Measurements from ENCODE around the gene TSPAN15. TPM values are rescaled to one million over a fixed set of nuclear protein-coding genes. Genes with fewer than 3 reads are reported as not detected.

Gene TSPAN15
- polyA plus RNA-seq, 1 donor (not counting 4 experiments of a cell fraction or from before 2014, with no cell fraction given): 2.1 TPM

DNA sequence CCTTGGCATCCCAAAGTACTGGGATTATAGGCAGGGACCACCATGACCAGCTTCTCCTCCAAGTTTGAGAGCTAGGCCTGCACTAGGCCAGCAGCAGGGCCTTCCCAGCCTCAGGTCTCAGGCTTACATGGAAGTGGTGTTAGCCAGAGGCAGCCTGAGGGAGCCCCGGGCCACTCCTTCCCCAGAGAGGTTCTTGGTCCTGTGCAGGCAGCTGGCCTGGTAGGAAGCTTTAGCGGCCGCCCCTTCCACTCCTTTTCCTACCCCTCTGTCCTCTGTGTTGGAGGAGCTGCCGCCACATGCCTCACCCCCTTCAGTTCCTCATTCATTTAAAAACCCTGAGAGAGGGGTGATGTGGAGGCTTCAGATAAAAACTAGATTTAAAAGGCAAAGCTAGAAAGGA is 40.3 kb downstream of the TSPAN15 start:
- H3K9me1 ChIP-seq (ENCODE audit: control insufficient read depth, extremely low read depth, insufficient read depth, low read length): no peaks in the 10 kb centered on the region
- peaks cover 10% of the 10 kb centered on the region for H3K4me1 ChIP-seq (ENCODE audit: control insufficient read depth, extremely low read depth, insufficient read depth, low read length)
- dilution Hi-C loops (cut with MboI; ENCODE audit: extremely low pct_ligation_motif_present, low sequenced_read_pairs): no loop called here
- H3K4me2 ChIP-seq (ENCODE audit: control insufficient read depth, extremely low read depth, insufficient read depth, low read depth, low read length): no peak overlapping the region
- no peak overlapping the region for H3K4me3 ChIP-seq (ENCODE audit: control insufficient read depth in 2 of 3, extremely low read depth in 1 of 3, insufficient read depth in 2 of 3, low read depth in 1 of 3, low read length in 3 of 3)
- H3K36me3 ChIP-seq (ENCODE audit: control insufficient read depth in 2 of 2, extremely low read depth in 1 of 2, insufficient read depth in 2 of 2, low read length in 2 of 2): no peaks in the 10 kb centered on the region
- no peaks in the 10 kb centered on the region for H4K20me1 ChIP-seq (ENCODE audit: control insufficient read depth, extremely low read depth, insufficient read depth, low read length)
- H3K27ac ChIP-seq (ENCODE audit: control insufficient read depth, insufficient read depth, low read length): no peak overlapping the region
- H3K79me2 ChIP-seq (ENCODE audit: control insufficient read depth, insufficient read depth, low read length): no peaks in the 10 kb centered on the region
- H3K9me3 ChIP-seq (ENCODE audit: control insufficient read depth, low read depth, low read length): peaks cover 1% of the 10 kb centered on the region
- no peak overlapping the region for H2AFZ ChIP-seq (ENCODE audit: control insufficient read depth, low read length)
- TF ChIP-seq EZH2 (IDR thresholded peaks at IDR 0.05; ENCODE audit: low read length): no peak
- TF ChIP-seq, protein P1, sequence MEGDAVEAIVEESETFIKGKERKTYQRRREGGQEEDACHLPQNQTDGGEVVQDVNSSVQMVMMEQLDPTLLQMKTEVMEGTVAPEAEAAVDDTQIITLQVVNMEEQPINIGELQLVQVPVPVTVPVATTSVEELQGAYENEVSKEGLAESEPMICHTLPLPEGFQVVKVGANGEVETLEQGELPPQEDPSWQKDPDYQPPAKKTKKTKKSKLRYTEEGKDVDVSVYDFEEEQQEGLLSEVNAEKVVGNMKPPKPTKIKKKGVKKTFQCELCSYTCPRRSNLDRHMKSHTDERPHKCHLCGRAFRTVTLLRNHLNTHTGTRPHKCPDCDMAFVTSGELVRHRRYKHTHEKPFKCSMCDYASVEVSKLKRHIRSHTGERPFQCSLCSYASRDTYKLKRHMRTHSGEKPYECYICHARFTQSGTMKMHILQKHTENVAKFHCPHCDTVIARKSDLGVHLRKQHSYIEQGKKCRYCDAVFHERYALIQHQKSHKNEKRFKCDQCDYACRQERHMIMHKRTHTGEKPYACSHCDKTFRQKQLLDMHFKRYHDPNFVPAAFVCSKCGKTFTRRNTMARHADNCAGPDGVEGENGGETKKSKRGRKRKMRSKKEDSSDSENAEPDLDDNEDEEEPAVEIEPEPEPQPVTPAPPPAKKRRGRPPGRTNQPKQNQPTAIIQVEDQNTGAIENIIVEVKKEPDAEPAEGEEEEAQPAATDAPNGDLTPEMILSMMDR (optimal IDR thresholded peaks at IDR 0.05 in 1 of 3, IDR thresholded peaks at IDR 0.05 in 1 of 3, conservative IDR thresholded peaks at IDR 0.05 in 1 of 3; ENCODE audit: extremely low read depth in 1 of 3, insufficient read depth in 2 of 3, low read length in 3 of 3): no peak
- no peak overlapping the region for H3K9ac ChIP-seq (ENCODE audit: control insufficient read depth, extremely low read depth, insufficient read depth, low read length)
- no peaks in the 10 kb centered on the region for H3K27me3 ChIP-seq (ENCODE audit: control insufficient read depth, extremely low read depth, insufficient read depth, low read length)
- no peak for DNase-seq (ENCODE audit: low read depth, low spot score)
- FAIRE-seq: no peak

DNA sequence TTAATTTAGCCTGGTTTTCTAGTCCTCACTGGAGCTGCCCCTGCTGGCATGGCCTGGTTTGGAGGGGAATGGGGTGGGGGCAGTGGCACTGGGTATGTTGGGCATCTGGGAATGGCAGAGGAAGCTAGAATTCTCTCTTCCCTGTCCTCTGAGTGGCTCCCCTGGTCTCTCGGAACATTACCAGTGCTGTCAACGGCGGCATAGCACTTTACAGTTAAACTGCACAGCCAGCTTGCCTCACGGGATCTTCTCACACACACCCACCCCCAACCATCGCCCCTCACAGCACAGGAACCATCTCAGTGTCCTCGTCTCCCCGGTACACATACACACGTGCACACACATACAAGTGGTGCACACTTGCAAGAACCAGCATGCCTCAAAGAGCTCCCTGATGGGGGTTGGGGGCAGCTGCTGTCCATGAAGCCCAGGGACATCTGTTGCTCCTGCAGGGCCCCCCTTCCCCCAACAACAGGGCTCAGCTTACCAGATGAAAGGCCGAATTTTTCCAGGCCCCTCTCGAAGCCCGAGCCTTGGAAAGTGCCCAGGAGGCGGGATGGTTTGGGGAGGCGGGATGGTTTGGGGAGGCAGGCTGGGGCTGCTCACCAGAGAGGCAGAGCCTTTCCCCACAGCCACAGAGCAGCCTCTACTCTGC is 41.0 kb downstream of the TSPAN15 start:
- DNase-seq (ENCODE audit: low read depth, low spot score) (no peak), FAIRE-seq (no peak)
- no peak for TF ChIP-seq EZH2 (IDR thresholded peaks at IDR 0.05; ENCODE audit: low read length)
- TF ChIP-seq, protein P1 (optimal IDR thresholded peaks at IDR 0.05 in 1 of 3, IDR thresholded peaks at IDR 0.05 in 1 of 3, conservative IDR thresholded peaks at IDR 0.05 in 1 of 3; ENCODE audit: extremely low read depth in 1 of 3, insufficient read depth in 2 of 3, low read length in 3 of 3): no peak
- Histone ChIP-seq H3K9me3 (ENCODE audit: control insufficient read depth, low read depth, low read length) (peaks cover 1% of the 10 kb centered on the region), H3K9me1 (ENCODE audit: control insufficient read depth, extremely low read depth, insufficient read depth, low read length) (no peaks in the 10 kb centered on the region), H3K27ac (ENCODE audit: control insufficient read depth, insufficient read depth, low read length) (no peak overlapping the region), H4K20me1 (ENCODE audit: control insufficient read depth, extremely low read depth, insufficient read depth, low read length) (no peaks in the 10 kb centered on the region), H3K9ac (ENCODE audit: control insufficient read depth, extremely low read depth, insufficient read depth, low read length) (no peak overlapping the region), H3K79me2 (ENCODE audit: control insufficient read depth, insufficient read depth, low read length) (no peaks in the 10 kb centered on the region), H3K27me3 (ENCODE audit: control insufficient read depth, extremely low read depth, insufficient read depth, low read length) (no peaks in the 10 kb centered on the region), H3K4me2 (ENCODE audit: control insufficient read depth, extremely low read depth, insufficient read depth, low read depth, low read length) (no peak overlapping the region), H3K4me3 (ENCODE audit: control insufficient read depth in 2 of 3, extremely low read depth in 1 of 3, insufficient read depth in 2 of 3, low read depth in 1 of 3, low read length in 3 of 3) (no peak overlapping the region), H3K36me3 (ENCODE audit: control insufficient read depth in 2 of 2, extremely low read depth in 1 of 2, insufficient read depth in 2 of 2, low read length in 2 of 2) (no peaks in the 10 kb centered on the region), H2AFZ (ENCODE audit: control insufficient read depth, low read length) (no peak overlapping the region), H3K4me1 (ENCODE audit: control insufficient read depth, extremely low read depth, insufficient read depth, low read length) (peaks cover 5% of the 10 kb centered on the region)
- dilution Hi-C loops (cut with MboI; ENCODE audit: extremely low pct_ligation_motif_present, low sequenced_read_pairs): no loop called here
